Small intestine (tissue), 7 donors: Measurements from ENCODE around the gene HIPK2. TPM values are rescaled to one million over a fixed set of nuclear protein-coding genes. Genes with fewer than 3 reads are reported as not detected.
"Not testable (repeated sequence)": the region's sequence is repeated elsewhere in the genome, so short reads cannot be mapped to it uniquely, and the experiment has no call there.

Experiments used
- DNase-seq, 2 donors: peaks; one replicate each; pipeline versions ENCODE4 v3.0.0 to v3.0.0-alpha.2; 2013
- FAIRE-seq: peaks from 2 replicates; lab custom pipeline; 2012; peaks lifted over from hg19 to GRCh38; lab: Jason Lieb, UNC
- H3K27ac ChIP-seq, 3 donors: one replicate each; pipeline ENCODE4 v1.5.1; 2013; ENCODE audit warnings: low read length in 2 of 3, mild to moderate bottlenecking in 2 of 3, control low read depth in 1 of 3, inconsistent platforms in 1 of 3, low read depth in 1 of 3, moderate library complexity in 1 of 3
- H3K27me3 ChIP-seq, 3 donors: one replicate each; pipeline ENCODE4 v1.6.1; 2013; ENCODE audit warnings: low read length in 3 of 3, inconsistent platforms in 1 of 3; ENCODE audit not compliant: control insufficient read depth in 3 of 3, insufficient read depth in 3 of 3
- H3K36me3 ChIP-seq, 3 donors: one replicate each; pipeline ENCODE4 v1.6.1; 2013; ENCODE audit warnings: low read length in 3 of 3, inconsistent platforms in 1 of 3, low read depth in 1 of 3, mild to moderate bottlenecking in 1 of 3, moderate library complexity in 1 of 3; ENCODE audit not compliant: control insufficient read depth in 3 of 3, insufficient read depth in 2 of 3
- H3K4me1 ChIP-seq, 3 donors: one replicate each; pipeline ENCODE4 v1.6.1; 2013; ENCODE audit warnings: low read length in 2 of 3, inconsistent platforms in 1 of 3, low read depth in 1 of 3, mild to moderate bottlenecking in 1 of 3, moderate library complexity in 1 of 3; ENCODE audit not compliant: control insufficient read depth in 3 of 3, insufficient read depth in 2 of 3
- H3K4me3 ChIP-seq, 3 donors: one replicate each; pipeline ENCODE4 v1.5.1; 2013; ENCODE audit warnings: low read length in 3 of 3, control low read depth in 1 of 3, inconsistent platforms in 1 of 3, low read depth in 1 of 3, mild to moderate bottlenecking in 1 of 3, moderate library complexity in 1 of 3
- H3K9me3 ChIP-seq, 2 donors: one replicate each; pipeline ENCODE4 v1.6.1; 2013; ENCODE audit warnings: low read depth in 1 of 2, low read length in 1 of 2; ENCODE audit not compliant: control insufficient read depth in 2 of 2, insufficient read depth in 1 of 2
- WGBS, 3 donors: extraction: QIAGEN DNeasy Blood & Tissue Kit; methylation state at CpG; one replicate each; pipeline ENCODE4 v1.1.7; 2013; 5-methylcytosine and 5-hydroxymethylcytosine counted together
- polyA plus RNA-seq, 4 donors: library from polyadenylated mRNA; stranded (reverse) in 3 of 4; unstranded in 1 of 4; fragments of 200-250 nt in 3 of 4; fragments of 120-200 nt in 1 of 4; gene quantifications; one replicate each; pipeline versions ENCODE4 v1.2.1 to v1.2.3, GENCODE V29; 2013
- donor health status: healthy with polysubstance abuse.
- donor health status: control.
- donor health status: control.
- donor health status: Bipolar disorder and iron deficiency.
- donor health status: healthy.

The HIPK2 gene
- polyA plus RNA-seq, 4 donors: 3.2 to 11.4 (median 7.2) TPM

DNA sequence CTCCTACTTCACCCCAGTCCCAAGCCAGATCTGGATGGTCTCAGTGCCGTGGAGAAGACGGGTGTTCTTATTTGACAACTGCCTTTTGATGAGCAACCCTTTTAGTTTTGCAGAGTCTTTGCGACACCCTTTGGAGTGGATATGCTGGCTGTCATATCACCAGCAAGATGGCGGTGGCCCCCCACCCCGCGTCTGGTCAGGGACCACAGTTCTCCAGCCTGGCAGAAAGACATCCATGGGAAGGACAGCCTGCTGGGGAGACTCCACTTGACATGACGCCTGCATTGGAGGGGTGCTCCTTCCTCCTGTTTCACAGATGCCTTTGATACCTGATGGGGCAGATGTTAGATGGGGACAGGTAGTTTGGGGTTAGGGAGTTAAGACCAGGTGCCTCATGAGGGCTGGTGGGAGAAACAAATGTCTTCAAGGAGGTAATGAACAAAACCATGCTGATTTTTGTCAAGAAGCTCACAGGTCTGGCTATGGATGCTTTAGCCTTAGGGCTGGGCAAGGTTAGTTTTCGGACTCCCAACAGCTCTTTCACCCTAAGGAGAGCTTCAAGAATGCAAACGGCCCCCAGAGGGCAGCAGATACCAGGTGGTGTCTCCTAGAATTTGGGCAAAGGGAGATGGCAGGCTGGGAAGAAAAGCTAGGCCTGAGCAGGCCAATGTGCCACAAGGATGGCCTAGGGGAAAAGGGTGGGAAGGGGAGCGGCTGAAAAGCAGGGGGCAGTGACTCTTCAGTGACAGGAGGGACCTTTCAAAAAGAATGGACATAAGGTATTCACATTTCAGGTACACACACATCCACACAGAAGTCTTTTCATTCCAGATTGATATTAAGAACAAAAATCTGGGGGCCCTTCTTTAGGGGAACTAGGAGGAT, 159.1 kb downstream of the HIPK2 start:
- WGBS, 3 donors: 88 to 92% (median 89%) methylated on average over 10 of the region's 10 CpGs

DNA sequence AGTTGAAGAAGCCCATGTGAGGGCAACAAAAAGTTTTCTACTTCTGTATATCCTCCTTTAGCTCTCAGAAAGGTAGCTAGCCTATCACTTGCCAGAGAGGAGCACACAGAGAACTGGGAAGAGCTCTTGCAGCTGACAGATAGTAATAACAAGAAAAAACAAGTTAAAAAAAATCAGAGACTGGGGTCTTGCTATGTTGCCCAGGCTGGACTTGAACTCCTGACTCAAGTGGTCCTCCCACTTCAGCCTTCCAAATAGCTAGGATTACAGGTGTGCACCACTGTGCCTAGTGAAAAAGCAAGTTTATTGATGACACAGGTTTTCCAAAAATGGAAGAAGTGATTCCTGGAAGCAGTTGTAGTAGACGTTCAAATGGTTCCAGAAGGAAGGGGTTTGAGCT, 160.7 kb downstream of the HIPK2 start:
- WGBS, 3 donors: 81 to 86% (median 86%) methylated on average over 1 of the region's 1 CpG
- H3K36me3 ChIP-seq: peaks cover 7 to 39% (median 20%) of the 10 kb centered on the region in 3 donors
- no peak for FAIRE-seq

More for the DNA sequence above, 159.1 kb downstream of the HIPK2 start:
- Histone ChIP-seq H3K27me3 (no peaks in the 10 kb centered on the region), H3K4me1 (no peaks in the 10 kb centered on the region), H3K27ac (no peak overlapping the region), H3K9me3 (no peaks in the 10 kb centered on the region), H3K4me3 (no peak overlapping the region), H3K36me3 (peaks cover 4 to 36% (median 18%) of the 10 kb centered on the region in 3 donors)
- FAIRE-seq (no peak), DNase-seq (peak; percentile 16 to 27)

GRCh38 chr7:139614886-139615285, 162.9 kb downstream of the HIPK2 start:
- no peak for FAIRE-seq
- H3K27ac ChIP-seq: no peak overlapping the region
- no peaks in the 10 kb centered on the region for H3K4me1 ChIP-seq
- no peak for DNase-seq
- peaks cover 7 to 34% (median 15%) of the 10 kb centered on the region in 3 donors for H3K36me3 ChIP-seq
- 90 to 93% (median 91%) methylated on average over 5 of the region's 5 CpGs for WGBS, 3 donors
- H3K27me3 ChIP-seq: no peaks in the 10 kb centered on the region
- H3K4me3 ChIP-seq: no peak overlapping the region
- no peaks in the 10 kb centered on the region for H3K9me3 ChIP-seq

More for the DNA sequence above, 160.7 kb downstream of the HIPK2 start:
- Histone ChIP-seq H3K9me3 (no peaks in the 10 kb centered on the region), H3K4me1 (no peaks in the 10 kb centered on the region), H3K4me3 (no peak overlapping the region), H3K27ac (no peak overlapping the region), H3K27me3 (no peaks in the 10 kb centered on the region)
- DNase-seq: no peak

DNA sequence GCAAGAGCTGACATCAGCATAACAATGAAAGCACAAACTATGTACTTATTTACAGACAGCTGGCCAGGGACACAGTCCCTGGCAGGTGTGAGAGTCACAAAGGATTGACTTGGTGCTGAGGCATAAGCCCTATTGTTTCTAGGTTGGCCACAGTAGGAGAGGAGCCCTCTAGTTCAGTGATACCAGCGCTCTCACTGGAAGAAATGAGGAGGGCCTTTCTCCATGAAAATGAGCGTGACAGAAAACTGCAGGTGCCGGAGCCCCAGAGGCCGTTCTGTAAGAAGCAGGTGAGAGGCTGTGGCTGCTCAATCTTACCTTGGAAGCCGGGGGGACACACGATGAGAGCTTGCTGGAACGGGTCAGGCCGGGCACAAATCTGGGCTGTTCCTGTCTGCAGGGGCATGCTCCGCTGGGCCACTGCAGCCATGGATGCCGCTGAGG, 163.8 kb downstream of the HIPK2 start:
- Histone ChIP-seq H3K4me3 (no peak overlapping the region), H3K27ac (no peak overlapping the region), H3K27me3 (no peaks in the 10 kb centered on the region), H3K36me3 (peaks cover 10 to 32% (median 13%) of the 10 kb centered on the region in 3 donors), H3K4me1 (no peaks in the 10 kb centered on the region), H3K9me3 (no peaks in the 10 kb centered on the region)
- DNase-seq (no peak), FAIRE-seq (no peak)
- WGBS, 3 donors: 93 to 95% (median 94%) methylated on average over 10 of the region's 10 CpGs

DNA sequence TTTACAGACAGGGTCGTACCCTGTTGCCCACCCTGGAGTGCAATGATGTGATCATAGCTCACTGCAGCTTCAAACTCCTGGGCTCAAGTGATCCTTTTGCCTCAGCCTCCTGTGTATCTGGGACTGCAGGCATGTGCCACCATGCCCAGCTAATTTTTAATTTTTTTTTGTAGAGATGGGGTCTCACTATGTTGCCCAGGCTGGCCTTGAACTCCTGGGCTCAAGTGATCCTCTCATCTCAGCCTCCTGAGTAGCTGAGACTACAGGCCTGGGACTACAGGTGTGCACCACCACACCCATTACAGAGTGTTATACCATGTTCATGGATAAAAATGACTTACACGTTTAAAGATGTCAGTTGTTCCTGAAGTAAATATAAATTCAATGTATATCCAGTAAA, 166.2 kb downstream of the HIPK2 start:
- H3K4me1 ChIP-seq, H3K9me3 ChIP-seq, H3K27me3 ChIP-seq, DNase-seq, H3K27ac ChIP-seq, FAIRE-seq, H3K4me3 ChIP-seq: not testable (repeated sequence)
- WGBS, 3 donors: 95 to 97% (median 97%) methylated on average over 2 of the region's 2 CpGs
- peaks cover 6 to 24% (median 10%) of the 10 kb centered on the region in 3 donors for H3K36me3 ChIP-seq

GRCh38 chr7:139610595-139610994, 167.2 kb downstream of the HIPK2 start:
- FAIRE-seq: no peak

DNA sequence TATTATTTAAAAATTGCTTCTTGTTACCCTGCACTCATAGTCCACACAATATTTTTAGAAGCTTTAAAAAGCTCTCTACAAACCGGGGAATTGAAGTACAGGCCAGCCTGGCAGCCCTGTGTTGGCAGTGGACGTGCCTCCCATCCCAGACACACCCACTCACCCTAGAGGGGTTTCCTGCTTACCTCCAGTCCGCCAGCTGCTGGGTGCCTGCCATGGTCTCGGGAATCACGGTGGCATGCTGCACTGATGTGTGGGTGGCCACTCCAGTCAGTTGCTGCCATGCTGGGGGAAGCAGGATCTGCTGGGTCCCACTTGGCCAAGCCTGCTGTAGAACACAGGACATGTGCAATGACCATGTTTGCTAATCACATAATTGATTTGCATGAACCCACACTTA, 173.9 kb downstream of the HIPK2 start:
- 88 to 94% (median 91%) methylated on average over 5 of the region's 5 CpGs for WGBS, 3 donors
- DNase-seq (no peak), FAIRE-seq (no peak)
- Histone ChIP-seq H3K27ac (no peak overlapping the region), H3K27me3 (no peaks in the 10 kb centered on the region), H3K4me1 (no peaks in the 10 kb centered on the region), H3K36me3 (peaks cover 8 to 24% (median 15%) of the 10 kb centered on the region in 3 donors), H3K9me3 (no peaks in the 10 kb centered on the region), H3K4me3 (no peak overlapping the region)

More at GRCh38 chr7:139610595-139610994, 167.2 kb downstream of the HIPK2 start:
- Histone ChIP-seq H3K4me1 (no peaks in the 10 kb centered on the region), H3K4me3 (no peak overlapping the region), H3K9me3 (no peaks in the 10 kb centered on the region), H3K27me3 (no peaks in the 10 kb centered on the region), H3K36me3 (peaks cover 5 to 17% (median 9%) of the 10 kb centered on the region in 3 donors), H3K27ac (no peak overlapping the region)
- DNase-seq: no peak
- WGBS, 3 donors: 89 to 97% (median 90%) methylated on average over 5 of the region's 5 CpGs

DNA sequence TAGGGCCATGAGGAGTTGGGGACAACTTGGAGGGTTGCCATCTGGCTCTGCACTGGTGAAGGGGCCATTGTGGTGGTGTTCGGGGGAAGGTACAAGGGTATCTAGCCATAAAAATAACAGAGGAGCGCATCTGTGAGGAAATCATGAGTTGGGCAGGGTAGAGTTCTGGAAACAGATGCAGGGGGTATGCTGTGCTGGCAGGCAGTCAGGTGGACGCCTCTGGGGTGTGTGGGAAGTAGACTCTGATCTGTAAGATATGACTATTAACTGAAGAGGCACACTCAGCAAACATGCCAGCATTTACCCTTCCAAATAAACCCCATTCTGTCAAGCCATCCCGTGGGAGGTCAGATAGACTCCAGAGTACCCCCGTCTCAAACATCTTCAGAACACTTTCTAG, 174.5 kb downstream of the HIPK2 start:
- Histone ChIP-seq H3K36me3 (peaks cover 8 to 24% (median 15%) of the 10 kb centered on the region in 3 donors), H3K4me3 (no peak overlapping the region), H3K27me3 (no peaks in the 10 kb centered on the region), H3K27ac (no peak overlapping the region), H3K4me1 (no peaks in the 10 kb centered on the region), H3K9me3 (no peaks in the 10 kb centered on the region)
- 69 to 81% (median 75%) methylated on average over 5 of the region's 5 CpGs for WGBS, 3 donors
- no peak for FAIRE-seq
- DNase-seq: no peak
